B cell (primary cell): Measurements from ENCODE around the gene RAD9A. TPM values are rescaled to one million over a fixed set of nuclear protein-coding genes. Genes with fewer than 3 reads are reported as not detected.

Experiments used
- ATAC-seq: fragments of 200-7000 bp; cut with Tn5 transposase; one replicate; pipeline ENCODE4 v1.10.0; 2021; ENCODE audit warnings: low read depth, mild to moderate bottlenecking, moderate number of reproducible peaks, moderate library complexity
- CTCF ChIA-PET: fragments of 350-600 bp; sonication (Branson Sonifier 250); formaldehyde crosslinking; loops from one replicate; lab custom pipeline; 2021; ENCODE audit warnings: antibody characterized with exemption, inconsistent platforms; lab: Charles Lee
- POLR2A ChIA-PET: fragments of 350-600 bp; sonication (Branson Sonifier 250); formaldehyde crosslinking; loops from one replicate; lab custom pipeline; 2021; ENCODE audit warnings: antibody characterized with exemption; lab: Charles Lee
- DNase-seq: peaks from one replicate; pipeline ENCODE4 v3.0.0; 2013
- H2AFZ ChIP-seq: 2 replicates; pipeline ENCODE4 v1.6.1; 2012; ENCODE audit warnings: mild to moderate bottlenecking, low read depth, low read length; ENCODE audit not compliant: insufficient read depth, poor library complexity, severe bottlenecking
- H3K27ac ChIP-seq, 2 donors: 1 replicate in 1 of 2; 2 replicates in 1 of 2; pipeline ENCODE4 v1.5.1; 2012 to 2013; ENCODE audit warnings: low read length in 2 of 2, mild to moderate bottlenecking in 2 of 2, moderate library complexity in 1 of 2
- H3K27me3 ChIP-seq, 4 experiments: fragments of 200-600 bp in 1 of 4; sonication (generic) in 1 of 4; replicated peaks in 1 of 4; 1 replicate in 2 of 4; 2 replicates in 2 of 4; pipeline versions ENCODE4 v1.6.1 to v1.7.0; 2013 to 2016; ENCODE audit warnings: low read length in 3 of 4, mild to moderate bottlenecking in 2 of 4, mixed read lengths in 1 of 4, moderate library complexity in 1 of 4; ENCODE audit not compliant: insufficient read depth in 4 of 4, control insufficient read depth in 3 of 4; ENCODE audit errors: control extremely low read depth in 1 of 4
- H3K36me3 ChIP-seq, 2 experiments: replicated peaks in 1 of 2; 1 replicate in 1 of 2; 2 replicates in 1 of 2; pipeline versions ENCODE4 v1.6.1 to v1.7.1; 2013; ENCODE audit warnings: low read length in 1 of 2; ENCODE audit not compliant: insufficient read depth in 2 of 2, control insufficient read depth in 1 of 2; ENCODE audit errors: control extremely low read depth in 1 of 2, extremely low read depth in 1 of 2
- H3K4me1 ChIP-seq, 2 donors: fragments of 200-600 bp in 1 of 2; sonication (generic) in 1 of 2; 1 replicate in 1 of 2; 2 replicates in 1 of 2; pipeline versions ENCODE4 v1.5.1 to v1.6.1; 2013 to 2017; ENCODE audit warnings: low read length in 2 of 2; ENCODE audit not compliant: control insufficient read depth in 2 of 2, insufficient read depth in 2 of 2
- H3K4me2 ChIP-seq: replicated peaks from 2 replicates; pipeline ENCODE3; 2012; ENCODE audit warnings: mild to moderate bottlenecking, low read depth, low read length; ENCODE audit not compliant: poor library complexity, severe bottlenecking
- H3K4me3 ChIP-seq, 5 experiments: fragments of 200-600 bp in 1 of 5; sonication (generic) in 1 of 5; 1 replicate in 3 of 5; 2 replicates in 2 of 5; pipeline versions ENCODE4 v1.5.1 to v1.7.0; 2011 to 2016; ENCODE audit warnings: low read length in 4 of 5, mild to moderate bottlenecking in 4 of 5, low read depth in 2 of 5, control low read depth in 1 of 5, moderate library complexity in 1 of 5; ENCODE audit not compliant: insufficient read depth in 1 of 5; ENCODE audit errors: control extremely low read depth in 1 of 5, extremely low read depth in 1 of 5
- H3K79me2 ChIP-seq: fragments of 200-600 bp; sonication (generic); one replicate; pipeline ENCODE4 v1.6.0; 2016; ENCODE audit warnings: low read length; ENCODE audit not compliant: control insufficient read depth, insufficient read depth
- H3K9ac ChIP-seq: fragments of 200-600 bp; sonication (generic); 2 replicates; pipeline ENCODE4 v1.6.1; 2017; ENCODE audit warnings: mild to moderate bottlenecking, low read length, moderate library complexity
- H3K9me3 ChIP-seq, 3 donors: one replicate each; pipeline versions ENCODE4 v1.6.1 to v1.7.1; 2013; ENCODE audit warnings: low read length in 2 of 3; ENCODE audit not compliant: control insufficient read depth in 2 of 3, insufficient read depth in 1 of 3; ENCODE audit errors: control extremely low read depth in 1 of 3
- H4K20me1 ChIP-seq: 2 replicates; pipeline ENCODE4 v1.6.0; 2012; ENCODE audit warnings: mild to moderate bottlenecking, low read length; ENCODE audit not compliant: insufficient read depth, control insufficient read depth, poor library complexity, severe bottlenecking
- H3K27ac Mint-ChIP-seq: one replicate; pipeline ENCODE4 v1.8.0; 2021; ENCODE audit warnings: mixed read lengths
- H3K27me3 Mint-ChIP-seq: one replicate; pipeline ENCODE4 v1.8.0; 2021; ENCODE audit warnings: mixed read lengths
- H3K4me1 Mint-ChIP-seq: one replicate; pipeline ENCODE4 v1.8.0; 2021; ENCODE audit warnings: mixed read lengths
- H3K4me3 Mint-ChIP-seq: one replicate; pipeline ENCODE4 v1.8.0; 2021; ENCODE audit warnings: mixed read lengths
- H3K9me3 Mint-ChIP-seq: one replicate; pipeline ENCODE4 v1.8.0; 2022; ENCODE audit warnings: mixed read lengths; ENCODE audit not compliant: insufficient read depth
- CTCF ChIP-seq: fragments of 200-600 bp; IDR thresholded peaks from one replicate; pipeline ENCODE4 v1.8.0; 2022; ENCODE audit warnings: antibody characterized with exemption, mild to moderate bottlenecking
- EZH2 ChIP-seq: IDR thresholded peaks from 2 replicates; pipeline ENCODE4 v1.6.1; 2012; ENCODE audit warnings: borderline replicate concordance, low read depth, mild to moderate bottlenecking, moderate library complexity, low read length; ENCODE audit not compliant: insufficient read depth, poor library complexity, severe bottlenecking
- WGBS: methylation state at CpG from one replicate; pipeline ENCODE4 v1.1.5; 2013; ENCODE audit warnings: missing lambda C conversion rate; ENCODE audit not compliant: insufficient coverage; 5-methylcytosine and 5-hydroxymethylcytosine counted together
- intact Hi-C: fragments of 100-400 bp; cut with micrococcal nuclease; formaldehyde crosslinking; loops from one replicate; pipeline ENCODE4 v1.10.0; 2022
- polyA plus RNA-seq: library from polyadenylated mRNA; depleted of rRNA; stranded (reverse); fragments of >200 nt; gene quantifications from 2 replicates; pipeline ENCODE4 v1.2.3, GENCODE V29; 2012
- total RNA-seq, 2 donors: library from RNA; stranded (reverse); fragments of 120-200 nt in 1 of 2; gene quantifications; 1 replicate in 1 of 2; 2 replicates in 1 of 2; pipeline versions ENCODE4 v1.2.3 to v1.2.4, GENCODE V29; 2013 to 2022

RAD9A gene
- total and polyA plus RNA-seq, 2 donors (not counting 1 experiment from before 2014, with no cell fraction given), result 50.6 to 76.8 TPM

GRCh38 chr11:67429038-67429668 lies 37.4 kb downstream of the RAD9A start:
- ChIA-PET POLR2A (interaction anchor here (0.6 to 8.3 kb wide), 16 partner anchors 8 to 77 kb away, joined by 3 to 72 read pairs (median 5); partner anchors contain the start of genes POLD4, PPP1CA, PTPRCAP and RAD9A), CTCF (interaction anchor here (0.5 to 4.4 kb wide), 8 partner anchors 8 to 109 kb away, joined by 3 to 17 read pairs (median 4); partner anchors contain the start of genes AIP, PPP1CA and PTPRCAP)
- TF ChIP-seq EZH2 (no peak), CTCF (no peak)
- ATAC-seq (no peak), DNase-seq (no peak)
- H3K9me3 ChIP-seq, result no peaks in the 10 kb centered on the region
- Mint-ChIP-seq H3K9me3 (no peaks in the 10 kb centered on the region), H3K27me3 (no peaks in the 10 kb centered on the region), H3K4me1 (peaks cover 50% of the 10 kb centered on the region), H3K27ac (peak overlapping the region; percentile 96), H3K4me3 (peak overlapping the region; percentile 99)
- peak overlapping the region; percentile 90 for H2AFZ ChIP-seq
- H3K27me3 ChIP-seq, result no peaks in the 10 kb centered on the region
- H3K27ac ChIP-seq, result peak overlapping the region; percentile 70 to 92
- H3K4me3 ChIP-seq, result peak overlapping the region; percentile 82 to 95 (median 91)
- H4K20me1 ChIP-seq, result peaks cover 56% of the 10 kb centered on the region
- intact Hi-C loops, result no loop called here
- H3K79me2 ChIP-seq, result peaks cover 63% of the 10 kb centered on the region
- H3K9ac ChIP-seq, result peak overlapping the region; percentile 89
- H3K4me2 ChIP-seq, result peak overlapping the region; percentile 92
- H3K4me1 ChIP-seq, result peaks cover 22 to 55% of the 10 kb centered on the region in 2 donors
- H3K36me3 ChIP-seq, result peaks cover 0 to 35% of the 10 kb centered on the region in 2 experiments
- WGBS, result 59% methylated on average over 11 of the region's 12 CpGs

GRCh38 chr11:67429722-67430121 lies 37.9 kb downstream of the RAD9A start:
- peak overlapping the region; percentile 92 for H3K4me2 ChIP-seq
- H3K4me1 ChIP-seq, result peaks cover 28 to 61% of the 10 kb centered on the region in 2 donors
- peaks cover 56% of the 10 kb centered on the region for H3K4me1 Mint-ChIP-seq
- no peaks in the 10 kb centered on the region for H3K9me3 Mint-ChIP-seq
- peak overlapping the region; percentile 53 for H3K27ac Mint-ChIP-seq
- no peak overlapping the region for H3K27ac ChIP-seq
- no peaks in the 10 kb centered on the region for H3K9me3 ChIP-seq
- peaks cover 69% of the 10 kb centered on the region for H3K79me2 ChIP-seq
- no peak for TF ChIP-seq EZH2
- TF ChIP-seq CTCF, result no peak
- H2AFZ ChIP-seq, result no peak overlapping the region
- no peaks in the 10 kb centered on the region for H3K27me3 ChIP-seq
- intact Hi-C loops, result no loop called here
- peaks cover 62% of the 10 kb centered on the region for H4K20me1 ChIP-seq
- ChIA-PET CTCF (interaction anchor here (4.4 kb wide), 1 partner anchor 28 kb away, joined by 17 read pairs; the partner anchor contains the start of gene PPP1CA), POLR2A (interaction anchor here (0.7 to 8.3 kb wide), 9 partner anchors 11 to 85 kb away, joined by 3 to 72 read pairs (median 5); partner anchors contain the start of genes PPP1CA, TBC1D10C and TMEM134)
- WGBS, result 98% methylated on average over 8 of the region's 11 CpGs
- H3K36me3 ChIP-seq, result peaks cover 0 to 40% of the 10 kb centered on the region in 2 experiments
- H3K9ac ChIP-seq, result no peak overlapping the region
- DNase-seq (no peak), ATAC-seq (no peak)
- H3K27me3 Mint-ChIP-seq, result no peaks in the 10 kb centered on the region
- peak overlapping the region; percentile 99 for H3K4me3 Mint-ChIP-seq
- H3K4me3 ChIP-seq, result no peak overlapping the region
